GM18502 (cell line): ENCODE measurements around the gene CPLX1.
"Not testable (repeated sequence)": the region's sequence is repeated elsewhere in the genome, so short reads cannot be mapped to it uniquely, and the experiment has no call there.

Experiments
- ATAC-seq: cut with Tn5 transposase; IDR thresholded peaks from one replicate; pipeline ENCODE4 v1.9.1; 2021; ENCODE audit warnings: mild to moderate bottlenecking; ENCODE audit not compliant: unreplicated experiment, poor library complexity

The CPLX1 gene

GRCh38 chr4:742742-743311 is 83.1 kb downstream of the CPLX1 start:
- peak; percentile 59 for ATAC-seq

- no peak for ATAC-seq
Observed at GRCh38 chr4:742096-742741, 83.7 kb downstream of the CPLX1 start.

GRCh38 chr4:740656-741282 is 85.2 kb downstream of the CPLX1 start:
- ATAC-seq = no peak

- no peak for ATAC-seq
Observed at GRCh38 chr4:740011-740410, 85.9 kb downstream of the CPLX1 start.

GRCh38 chr4:739569-739968 is 86.4 kb downstream of the CPLX1 start:
- ATAC-seq = no peak

- ATAC-seq = no peak
Observed at GRCh38 chr4:738781-739280, 87.1 kb downstream of the CPLX1 start.

- ATAC-seq = not testable (repeated sequence)
Observed at GRCh38 chr4:736561-736960, 89.4 kb downstream of the CPLX1 start.

GRCh38 chr4:735583-735982 is 90.3 kb downstream of the CPLX1 start:
- no peak for ATAC-seq
